HG02759 (cell line): ENCODE results near the gene CAMK2G.

ENCODE experiments used
- ATAC-seq: cut with Tn5 transposase; IDR thresholded peaks from one replicate; pipeline ENCODE4 v1.9.1; 2021; ENCODE audit warnings: mild to moderate bottlenecking, moderate library complexity; ENCODE audit not compliant: unreplicated experiment

CAMK2G gene

DNA sequence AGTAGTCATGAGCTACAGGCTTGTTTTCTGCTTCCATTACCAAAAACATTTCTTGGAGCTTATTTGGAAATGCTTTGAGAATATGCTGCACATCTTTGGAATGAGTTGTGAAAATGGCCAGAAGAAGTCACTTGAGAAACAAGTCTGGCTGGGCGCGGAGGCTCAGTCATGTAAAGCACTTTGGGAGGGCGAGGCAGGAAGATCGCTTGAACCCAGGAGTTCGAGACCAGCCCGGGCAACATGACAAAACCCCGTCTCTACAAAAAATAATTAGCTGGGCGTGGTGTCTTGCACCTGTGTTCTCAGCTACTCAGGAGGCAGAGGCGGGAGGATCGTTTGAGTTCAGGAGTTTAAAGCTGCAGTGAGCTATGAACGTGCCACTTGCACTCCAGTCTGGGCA lies 93.4 kb downstream of the CAMK2G start:
- ATAC-seq: no peak

DNA sequence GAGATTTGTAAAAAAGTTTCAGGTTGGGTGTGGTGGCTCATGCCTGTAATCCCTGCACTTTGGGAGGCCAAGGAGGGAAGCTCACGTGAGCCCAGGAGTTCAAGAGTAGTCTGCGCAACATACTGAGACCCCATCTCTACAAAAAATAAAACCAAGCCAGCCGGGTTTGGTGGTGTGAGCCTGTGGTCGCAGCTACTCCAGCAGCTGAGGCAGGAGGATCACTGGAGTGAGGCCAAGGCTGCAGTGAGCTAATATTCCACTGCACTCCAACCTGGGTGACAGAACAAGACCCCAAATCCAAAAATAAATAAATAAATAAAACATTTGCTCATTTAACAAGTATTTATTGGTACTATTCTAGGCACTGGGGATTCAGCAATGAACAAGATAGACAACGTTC lies 94.1 kb downstream of the CAMK2G start:
- no peak for ATAC-seq

DNA sequence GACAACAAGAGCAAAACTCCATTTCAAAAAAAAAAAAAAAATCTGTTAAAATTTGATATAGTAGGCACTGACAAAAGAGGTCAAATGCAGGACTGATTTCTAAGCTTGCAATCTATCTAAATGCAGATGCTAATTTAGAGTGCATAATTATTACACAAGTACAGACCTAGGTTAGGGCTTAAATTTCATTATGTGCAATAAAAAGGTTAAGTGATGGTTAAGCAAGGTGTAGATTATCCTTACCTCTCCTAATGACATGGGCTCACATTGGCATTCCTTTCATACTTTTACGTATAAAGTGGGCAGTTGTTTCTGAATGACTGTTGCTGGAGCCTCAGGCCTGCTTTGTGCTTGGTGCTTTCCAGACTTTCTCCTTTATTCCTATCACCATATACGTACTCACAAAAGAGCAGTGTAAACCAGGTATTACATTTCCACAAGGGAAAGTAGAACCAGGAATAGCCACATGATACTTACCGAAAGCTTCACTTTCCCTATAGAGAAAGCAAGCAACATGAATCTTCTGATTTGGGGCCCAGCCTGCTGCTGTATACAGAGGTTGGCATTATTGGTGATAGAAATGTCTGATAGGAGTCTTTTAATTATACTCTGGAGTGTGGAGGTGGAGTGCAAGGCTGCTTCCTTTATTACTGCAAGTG lies 94.7 kb downstream of the CAMK2G start:
- no peak for ATAC-seq

DNA sequence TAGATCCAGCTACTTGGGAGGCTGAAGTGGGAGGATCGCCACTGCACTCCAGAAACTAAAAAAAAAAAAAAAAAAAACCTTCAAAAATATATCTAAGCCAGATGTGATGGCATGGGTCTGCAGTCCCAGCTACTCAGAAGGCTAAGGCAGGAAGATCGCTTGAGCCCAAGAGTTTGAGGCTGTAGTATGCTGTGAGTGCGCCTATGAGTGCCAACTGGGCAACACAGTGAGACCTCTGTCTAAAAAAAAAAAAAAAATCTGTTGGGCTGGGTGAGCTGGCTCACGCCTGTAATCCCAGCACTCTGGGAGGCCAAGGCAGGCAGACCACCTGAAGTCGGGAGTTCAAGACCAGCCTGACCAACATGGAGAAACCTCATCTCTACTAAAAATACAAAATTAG lies 95.3 kb downstream of the CAMK2G start:
- no peak for ATAC-seq

DNA sequence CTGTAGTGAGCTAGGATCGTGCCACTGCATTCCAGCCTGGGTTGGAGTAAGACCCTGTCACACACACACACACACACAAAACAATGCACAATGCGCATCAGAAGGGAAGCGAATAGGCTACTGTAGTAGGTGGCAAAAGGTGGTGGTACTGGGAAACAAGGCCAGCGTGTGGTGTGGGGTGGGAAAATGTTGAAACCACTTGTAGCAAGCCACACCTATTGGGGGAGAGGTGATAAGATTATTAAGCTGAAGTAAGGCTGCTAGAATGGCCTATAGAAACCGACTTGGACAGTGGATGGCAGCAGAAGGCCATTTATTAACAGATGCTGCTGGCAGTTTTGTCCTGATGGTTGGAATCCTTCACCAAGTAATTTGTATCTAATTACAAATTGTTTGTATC lies 99.7 kb downstream of the CAMK2G start:
- no peak for ATAC-seq

DNA sequence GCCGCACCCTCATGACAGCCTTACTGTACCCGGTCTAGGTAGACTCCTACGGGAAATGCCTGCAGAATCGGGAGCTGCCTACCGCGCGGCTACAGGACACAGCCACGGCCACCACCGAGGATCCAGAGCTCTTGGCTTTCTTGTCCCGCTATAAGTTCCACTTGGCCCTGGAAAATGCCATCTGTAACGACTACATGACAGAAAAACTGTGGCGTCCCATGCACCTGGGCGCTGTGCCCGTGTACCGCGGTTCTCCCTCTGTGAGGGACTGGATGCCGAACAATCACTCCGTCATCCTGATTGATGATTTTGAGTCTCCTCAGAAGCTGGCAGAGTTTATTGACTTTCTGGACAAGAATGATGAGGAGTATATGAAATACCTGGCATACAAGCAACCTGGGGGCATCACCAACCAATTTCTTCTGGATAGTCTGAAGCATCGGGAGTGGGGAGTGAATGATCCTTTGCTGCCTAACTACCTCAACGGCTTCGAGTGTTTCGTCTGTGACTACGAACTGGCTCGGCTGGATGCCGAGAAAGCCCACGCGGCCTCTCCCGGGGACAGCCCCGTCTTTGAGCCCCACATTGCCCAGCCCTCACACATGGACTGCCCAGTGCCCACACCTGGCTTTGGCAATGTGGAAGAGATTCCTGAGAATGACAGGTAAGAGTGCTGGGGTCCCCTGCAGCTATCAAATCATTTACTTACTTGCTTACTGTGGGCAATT lies 101.0 kb downstream of the CAMK2G start:
- ATAC-seq: no peak

DNA sequence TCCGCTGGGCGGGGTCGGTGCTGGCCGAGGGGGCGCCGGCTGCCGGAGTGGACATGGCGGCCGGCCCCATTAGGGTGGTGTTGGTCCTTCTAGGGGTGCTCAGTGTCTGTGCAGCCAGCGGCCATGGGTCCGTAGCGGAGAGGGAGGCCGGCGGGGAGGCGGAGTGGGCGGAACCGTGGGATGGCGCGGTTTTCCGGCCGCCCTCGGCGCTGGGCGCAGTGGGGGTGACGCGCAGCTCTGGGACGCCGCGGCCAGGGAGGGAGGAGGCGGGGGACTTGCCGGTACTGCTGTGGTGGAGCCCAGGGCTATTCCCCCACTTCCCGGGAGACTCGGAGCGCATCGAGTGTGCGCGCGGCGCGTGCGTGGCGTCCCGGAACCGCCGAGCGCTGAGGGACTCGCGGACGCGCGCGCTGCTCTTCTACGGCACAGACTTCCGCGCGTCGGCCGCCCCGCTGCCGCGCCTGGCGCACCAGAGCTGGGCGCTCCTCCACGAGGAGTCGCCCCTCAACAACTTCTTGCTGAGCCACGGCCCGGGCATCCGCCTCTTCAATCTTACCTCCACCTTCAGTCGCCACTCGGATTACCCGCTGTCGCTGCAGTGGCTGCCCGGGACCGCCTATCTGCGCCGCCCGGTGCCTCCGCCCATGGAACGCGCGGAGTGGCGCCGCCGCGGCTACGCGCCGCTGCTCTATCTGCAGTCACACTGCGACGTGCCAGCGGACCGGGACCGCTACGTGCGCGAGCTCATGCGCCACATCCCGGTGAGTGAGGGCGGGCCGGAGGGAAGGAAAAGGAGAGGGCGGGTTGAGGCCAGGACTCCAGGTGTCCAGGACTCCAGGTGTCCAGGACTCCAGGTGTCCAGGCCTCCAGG lies 101.8 kb downstream of the CAMK2G start:
- ATAC-seq: peak; percentile 70

DNA sequence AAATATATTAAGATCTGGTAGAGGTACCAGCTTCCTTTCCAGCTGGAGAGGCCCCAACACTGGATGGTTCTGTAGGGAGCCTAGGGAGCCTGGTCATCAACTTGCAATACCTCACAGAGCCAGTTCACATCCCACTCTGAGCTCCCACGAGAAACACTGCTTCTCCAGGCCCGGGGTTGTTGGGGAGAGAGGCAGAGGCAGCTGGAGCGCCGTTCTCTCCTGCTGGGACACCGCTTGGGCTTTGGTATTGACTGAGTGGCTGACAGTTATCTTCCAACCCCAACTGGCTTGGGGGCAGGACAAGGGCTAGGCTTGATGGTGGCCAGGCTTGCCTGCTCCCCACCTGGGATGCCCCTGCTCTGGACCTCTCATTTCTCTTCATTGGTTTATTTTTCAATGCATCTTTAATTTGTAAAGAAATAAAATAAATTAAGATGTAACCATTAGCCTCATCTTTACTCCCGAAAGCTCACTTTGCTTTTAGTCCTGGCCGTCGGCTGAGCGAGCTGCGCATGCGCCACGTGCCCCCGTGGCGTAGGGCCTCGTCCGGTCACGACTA lies 102.6 kb downstream of the CAMK2G start:
- ATAC-seq: peak; percentile 7

DNA sequence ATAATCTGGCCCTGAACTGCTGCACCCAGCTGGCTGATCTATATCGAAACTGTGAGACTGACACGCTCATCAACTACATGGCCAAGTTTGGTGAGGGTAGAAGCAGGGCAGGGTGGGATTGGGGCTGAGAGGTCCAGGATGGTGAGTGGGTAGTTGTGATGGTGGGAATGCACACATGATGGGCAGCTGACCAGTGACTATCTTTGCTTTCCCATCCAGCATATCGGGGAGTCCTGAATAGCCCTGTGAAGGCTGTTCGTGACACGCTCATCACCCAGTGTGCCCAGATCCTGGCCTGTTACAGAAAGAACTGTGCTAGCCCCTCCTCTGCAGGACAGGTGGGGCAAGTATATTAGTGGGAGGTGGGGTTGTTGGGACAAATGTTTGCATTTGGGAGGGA lies 105.0 kb downstream of the CAMK2G start:
- ATAC-seq: no peak

DNA sequence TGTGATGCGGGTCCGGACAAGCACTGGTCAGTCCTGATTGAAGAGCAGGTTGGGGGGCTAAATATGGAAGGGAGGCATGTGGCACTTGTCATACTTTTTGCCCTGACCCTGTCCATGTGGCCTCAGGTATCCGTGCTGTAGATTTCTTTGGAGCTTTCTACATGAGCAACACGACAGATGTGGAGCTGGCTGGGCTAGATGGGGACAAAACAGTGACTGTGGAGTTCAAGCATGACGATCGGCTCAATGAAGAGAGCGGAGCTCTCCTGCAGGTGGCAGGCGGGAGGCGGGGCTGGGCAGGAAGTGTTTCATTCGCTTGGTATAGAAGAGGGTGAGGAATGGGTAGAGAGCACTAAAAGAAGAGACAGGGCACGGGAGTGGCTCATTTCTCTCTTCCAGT lies 105.5 kb downstream of the CAMK2G start:
- ATAC-seq: no peak

DNA sequence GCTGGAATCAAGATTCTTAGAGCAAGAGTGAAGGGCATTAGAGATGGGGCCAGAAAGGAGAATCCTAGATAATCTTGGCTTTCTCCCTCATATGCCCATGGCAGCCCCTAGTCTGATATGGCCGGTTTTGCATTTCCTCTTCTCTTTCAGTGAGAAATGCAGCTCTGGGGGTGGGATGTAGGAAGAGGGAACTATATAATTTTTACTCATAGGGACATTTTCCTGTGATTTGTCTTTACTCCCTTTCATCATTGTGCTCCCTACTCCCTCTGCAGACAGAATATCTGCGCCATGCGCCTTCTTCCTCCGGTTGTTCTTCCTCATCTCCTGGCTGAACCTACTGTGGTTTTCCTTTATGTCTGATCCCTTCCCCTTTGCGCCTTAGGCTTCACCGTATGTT lies 109.3 kb downstream of the CAMK2G start:
- no peak for ATAC-seq

DNA sequence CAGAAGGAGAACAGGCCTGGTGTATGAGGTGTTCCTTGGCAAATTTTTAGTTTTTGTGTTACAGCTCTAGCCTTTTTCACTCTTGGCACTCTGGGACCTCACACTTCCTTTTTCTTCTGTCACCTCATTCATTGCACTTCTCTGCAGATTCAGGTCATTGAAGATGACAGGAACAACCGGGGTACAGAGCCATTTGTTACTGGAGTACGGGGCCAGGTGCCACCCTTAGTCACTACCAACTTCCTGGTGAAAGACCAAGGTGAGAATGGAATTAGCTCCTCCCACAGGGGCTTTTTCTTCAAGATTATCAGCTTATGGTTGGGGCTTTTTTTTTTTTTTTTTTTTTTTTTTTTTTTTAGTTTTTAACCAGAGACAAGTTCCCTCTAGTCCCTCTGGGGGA lies 111.0 kb downstream of the CAMK2G start:
- no peak for ATAC-seq

DNA sequence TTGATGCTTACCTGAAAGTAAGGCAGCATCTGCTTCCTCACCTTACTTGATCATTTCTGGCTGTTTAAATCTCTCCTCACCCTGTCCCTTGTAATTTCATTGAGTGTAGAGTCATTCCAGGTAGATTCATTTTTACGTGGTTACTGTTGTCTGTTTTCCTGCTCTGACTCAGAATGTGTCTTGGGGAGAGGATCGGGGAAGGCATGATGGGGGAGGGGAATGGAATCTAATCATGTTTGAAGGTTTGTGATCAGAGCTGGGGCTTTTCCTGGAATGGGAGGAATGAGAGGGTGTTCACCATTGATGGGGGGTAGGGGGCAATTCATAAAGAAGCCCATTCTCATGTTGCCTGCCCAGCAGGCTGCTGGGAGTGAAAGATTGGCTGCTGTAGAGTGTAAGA lies 111.4 kb downstream of the CAMK2G start:
- ATAC-seq: no peak
